HepG2 (cell line): ENCODE measurements around the gene IFIT2. TPM values are rescaled to one million over a fixed set of nuclear protein-coding genes. Genes with fewer than 3 reads are reported as not detected.

Experiments
- CHD4 ChIP-seq: fragments of 200-600 bp; sonication (generic); IDR thresholded peaks from 2 replicates; pipeline ENCODE4 v1.7.0; 2017; ENCODE audit warnings: mild to moderate bottlenecking, low read length, borderline replicate concordance
- ERF ChIP-seq: IDR thresholded peaks from 2 replicates; pipeline ENCODE4 v1.6.1; 2018; ENCODE audit warnings: missing biosample characterization, missing genetic modification reagents
- FOXK2 ChIP-seq: fragments of 450-650 bp; IDR thresholded peaks from 2 replicates; pipeline ENCODE4 v1.6.1; 2016
- GATAD1 ChIP-seq: IDR thresholded peaks from 2 replicates; pipeline ENCODE4 v1.6.1; 2016; ENCODE audit warnings: missing genetic modification reagents, missing compliant biosample characterization
- HDAC6 ChIP-seq: fragments of 200-600 bp; sonication (generic); IDR thresholded peaks from 2 replicates; pipeline ENCODE4 v1.7.0; 2017; ENCODE audit warnings: mild to moderate bottlenecking, antibody characterized with exemption, low read length, low read depth
- ISL2 ChIP-seq: sonication (generic); formaldehyde crosslinking; IDR thresholded peaks from 2 replicates; pipeline ENCODE4 v1.5.0; 2020; ENCODE audit warnings: missing genetic modification reagents
- MEF2D ChIP-seq: sonication (generic); formaldehyde crosslinking; IDR thresholded peaks from 2 replicates; pipeline ENCODE4 v1.5.1; 2020; ENCODE audit warnings: mild to moderate bottlenecking, missing genetic modification reagents
- NFYB ChIP-seq: sonication (generic); formaldehyde crosslinking; IDR thresholded peaks from 2 replicates; pipeline ENCODE4 v1.4.0; 2020; ENCODE audit warnings: missing genetic modification reagents
- NR2C2 ChIP-seq: sonication (generic); formaldehyde crosslinking; IDR thresholded peaks from 2 replicates; pipeline ENCODE4 v1.4.0; 2020; ENCODE audit warnings: missing genetic modification reagents, mild to moderate bottlenecking, moderate library complexity, borderline replicate concordance
- POLR2AphosphoS2 ChIP-seq: IDR thresholded peaks from 2 replicates; pipeline ENCODE4 v1.6.1; 2011; ENCODE audit warnings: low read depth, low read length, improper control_type of control experiment
- PRPF4 ChIP-seq: fragments of 200-400 bp; formaldehyde crosslinking; IDR thresholded peaks from 2 replicates; pipeline ENCODE4 v1.6.1; 2016; ENCODE audit warnings: low read length, low read depth; ENCODE audit not compliant: poor library complexity, severe bottlenecking
- RARA ChIP-seq: IDR thresholded peaks from 2 replicates; pipeline ENCODE4 v1.6.1; 2016; ENCODE audit warnings: missing genetic modification reagents, missing compliant biosample characterization
- TAF15 ChIP-seq: fragments of 200-400 bp; formaldehyde crosslinking; IDR thresholded peaks from one replicate; pipeline ENCODE4 v1.6.1; 2018; ENCODE audit warnings: mild to moderate bottlenecking, low read depth, low read length; ENCODE audit not compliant: poor library complexity, severe bottlenecking
- TOE1 ChIP-seq: sonication (generic); formaldehyde crosslinking; IDR thresholded peaks from 2 replicates; pipeline ENCODE4 v1.4.0; 2020; ENCODE audit warnings: mild to moderate bottlenecking, missing genetic modification reagents
- ZNF121 ChIP-seq: sonication (generic); formaldehyde crosslinking; IDR thresholded peaks from 2 replicates; pipeline ENCODE4 v1.5.0; 2020; ENCODE audit warnings: mild to moderate bottlenecking, missing genetic modification reagents
- ZNF260 ChIP-seq: sonication (generic); formaldehyde crosslinking; IDR thresholded peaks from 2 replicates; pipeline ENCODE4 v1.4.0; 2020; ENCODE audit warnings: missing genetic modification reagents, low read depth, mild to moderate bottlenecking, borderline replicate concordance
- ZNF567 ChIP-seq: sonication (generic); formaldehyde crosslinking; IDR thresholded peaks from 2 replicates; pipeline ENCODE4 v1.8.1; 2023; ENCODE audit warnings: mild to moderate bottlenecking, missing genetic modification reagents, borderline replicate concordance
- ZNF570 ChIP-seq: sonication (generic); formaldehyde crosslinking; IDR thresholded peaks from 2 replicates; pipeline ENCODE4 v1.4.0; 2020; ENCODE audit warnings: mild to moderate bottlenecking, missing genetic modification reagents, borderline replicate concordance
- ZNF788 ChIP-seq: sonication (generic); formaldehyde crosslinking; IDR thresholded peaks from 2 replicates; pipeline ENCODE4 v1.5.0; 2020; ENCODE audit warnings: mild to moderate bottlenecking, missing genetic modification reagents, borderline replicate concordance
- polyA plus RNA-seq, 8 experiments: library from polyadenylated mRNA; depleted of rRNA in 3 of 8; stranded (reverse) in 7 of 8; unstranded in 1 of 8; fragments of >200 nt; fragmentation: Illumina TruSeq in 4 of 8; extraction: Trizol in 4 of 8; gene quantifications; 2 replicates each; pipeline versions ENCODE4 v1.2.1 to v1.2.3, GENCODE V29; 2011 to 2016; ENCODE audit warnings: low read depth in 4 of 8, missing spikeins in 1 of 8, mixed read lengths in 1 of 8; ENCODE audit not compliant: insufficient read depth in 1 of 8
- total RNA-seq, 5 experiments: library from RNA; depleted of rRNA; stranded (reverse); fragments of >200 nt; fragmentation: Illumina TruSeq; extraction: Trizol; gene quantifications; 2 replicates each; pipeline ENCODE4 v1.2.3, GENCODE V29; 2016; ENCODE audit warnings: low read depth in 1 of 5
- TF ChIP-seq, protein P1 (sequence below), 2 experiments: sonication (generic) in 1 of 2; formaldehyde crosslinking in 1 of 2; IDR thresholded peaks; 2 replicates each; pipeline versions ENCODE4 v1.4.0 to v1.6.1; 2016 to 2020; ENCODE audit warnings: borderline replicate concordance in 1 of 2, low read depth in 1 of 2, mild to moderate bottlenecking in 1 of 2, missing genetic modification reagents in 1 of 2
- TF ChIP-seq, protein P2 (sequence below): sonication (generic); formaldehyde crosslinking; IDR thresholded peaks from 2 replicates; pipeline ENCODE4 v1.8.0; 2022; ENCODE audit warnings: mild to moderate bottlenecking, missing genetic modification reagents, moderate library complexity
- TF ChIP-seq, protein P3 (sequence below): sonication (generic); formaldehyde crosslinking; IDR thresholded peaks from 2 replicates; pipeline ENCODE4 v1.4.0; 2020; ENCODE audit warnings: missing genetic modification reagents
- TF ChIP-seq, protein P4 (sequence below): sonication (generic); formaldehyde crosslinking; IDR thresholded peaks from 2 replicates; pipeline ENCODE4 v1.5.0; 2020; ENCODE audit warnings: missing genetic modification reagents

Gene IFIT2
- total and polyA plus RNA-seq, 2 of the 13 experiments (the other 11 are each of a cell fraction or from before 2014, with no cell fraction given), result 0.04 to 0.15 TPM

DNA sequence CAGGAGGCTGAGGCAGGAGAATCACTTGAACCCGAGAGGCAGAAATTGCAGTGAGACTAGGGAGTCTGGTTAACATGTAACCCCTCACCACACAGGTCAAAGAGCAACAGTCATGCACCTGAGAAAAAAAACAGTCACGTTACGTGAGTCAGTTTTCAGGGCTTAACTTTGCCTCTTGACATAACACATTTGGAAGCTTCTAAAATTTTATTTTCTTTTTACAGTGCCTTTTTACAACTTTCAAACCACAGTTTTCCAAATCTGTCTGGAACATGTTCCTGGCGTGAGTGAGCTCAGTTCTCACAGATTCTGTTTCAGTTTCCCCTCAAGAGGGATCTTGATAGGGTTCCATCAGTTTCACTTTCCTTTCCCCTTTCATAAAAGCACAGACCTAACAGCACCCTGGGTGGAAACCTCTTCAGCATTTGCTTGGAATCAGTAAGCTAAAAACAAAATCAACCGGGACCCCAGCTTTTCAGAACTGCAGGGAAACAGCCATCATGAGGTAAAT lies 30.3 kb downstream of the IFIT2 start (continued):
- no peak for TF ChIP-seq TOE1 (CRISPR knock-in tag)
- TF ChIP-seq, protein P1, sequence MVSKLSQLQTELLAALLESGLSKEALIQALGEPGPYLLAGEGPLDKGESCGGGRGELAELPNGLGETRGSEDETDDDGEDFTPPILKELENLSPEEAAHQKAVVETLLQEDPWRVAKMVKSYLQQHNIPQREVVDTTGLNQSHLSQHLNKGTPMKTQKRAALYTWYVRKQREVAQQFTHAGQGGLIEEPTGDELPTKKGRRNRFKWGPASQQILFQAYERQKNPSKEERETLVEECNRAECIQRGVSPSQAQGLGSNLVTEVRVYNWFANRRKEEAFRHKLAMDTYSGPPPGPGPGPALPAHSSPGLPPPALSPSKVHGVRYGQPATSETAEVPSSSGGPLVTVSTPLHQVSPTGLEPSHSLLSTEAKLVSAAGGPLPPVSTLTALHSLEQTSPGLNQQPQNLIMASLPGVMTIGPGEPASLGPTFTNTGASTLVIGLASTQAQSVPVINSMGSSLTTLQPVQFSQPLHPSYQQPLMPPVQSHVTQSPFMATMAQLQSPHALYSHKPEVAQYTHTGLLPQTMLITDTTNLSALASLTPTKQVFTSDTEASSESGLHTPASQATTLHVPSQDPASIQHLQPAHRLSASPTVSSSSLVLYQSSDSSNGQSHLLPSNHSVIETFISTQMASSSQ (IDR thresholded peaks at IDR 0.05; ENCODE audit: low read depth), result peak; percentile 50; the same call in 1 of the 2 replicates
- TF ChIP-seq, protein P1 (CRISPR knock-in tag; IDR thresholded peaks at IDR 0.05; ENCODE audit: borderline replicate concordance), result peak; percentile 66; the same call in 1 of the 2 replicates
- TF ChIP-seq ERF (CRISPR knock-in tag), result peak; percentile 33; the same call in 1 of the 2 replicates
- TF ChIP-seq TAF15, result no peak
- TF ChIP-seq PRPF4, result no peak
- TF ChIP-seq ZNF570, result no peak
- no peak; the same call in 1 of the 2 replicates for TF ChIP-seq ZNF788 (CRISPR knock-in tag)
- TF ChIP-seq, protein P2, sequence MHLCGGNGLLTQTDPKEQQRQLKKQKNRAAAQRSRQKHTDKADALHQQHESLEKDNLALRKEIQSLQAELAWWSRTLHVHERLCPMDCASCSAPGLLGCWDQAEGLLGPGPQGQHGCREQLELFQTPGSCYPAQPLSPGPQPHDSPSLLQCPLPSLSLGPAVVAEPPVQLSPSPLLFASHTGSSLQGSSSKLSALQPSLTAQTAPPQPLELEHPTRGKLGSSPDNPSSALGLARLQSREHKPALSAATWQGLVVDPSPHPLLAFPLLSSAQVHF (CRISPR knock-in tag), result no peak
- no peak for TF ChIP-seq POLR2AphosphoS2
- no peak for TF ChIP-seq ZNF121
- no peak for TF ChIP-seq FOXK2
- no peak for TF ChIP-seq GATAD1
- peak; percentile 45; the same call in 1 of the 2 replicates for TF ChIP-seq RARA (CRISPR knock-in tag)
- TF ChIP-seq HDAC6, result no peak
- no peak for TF ChIP-seq ZNF260
- TF ChIP-seq, protein P3, sequence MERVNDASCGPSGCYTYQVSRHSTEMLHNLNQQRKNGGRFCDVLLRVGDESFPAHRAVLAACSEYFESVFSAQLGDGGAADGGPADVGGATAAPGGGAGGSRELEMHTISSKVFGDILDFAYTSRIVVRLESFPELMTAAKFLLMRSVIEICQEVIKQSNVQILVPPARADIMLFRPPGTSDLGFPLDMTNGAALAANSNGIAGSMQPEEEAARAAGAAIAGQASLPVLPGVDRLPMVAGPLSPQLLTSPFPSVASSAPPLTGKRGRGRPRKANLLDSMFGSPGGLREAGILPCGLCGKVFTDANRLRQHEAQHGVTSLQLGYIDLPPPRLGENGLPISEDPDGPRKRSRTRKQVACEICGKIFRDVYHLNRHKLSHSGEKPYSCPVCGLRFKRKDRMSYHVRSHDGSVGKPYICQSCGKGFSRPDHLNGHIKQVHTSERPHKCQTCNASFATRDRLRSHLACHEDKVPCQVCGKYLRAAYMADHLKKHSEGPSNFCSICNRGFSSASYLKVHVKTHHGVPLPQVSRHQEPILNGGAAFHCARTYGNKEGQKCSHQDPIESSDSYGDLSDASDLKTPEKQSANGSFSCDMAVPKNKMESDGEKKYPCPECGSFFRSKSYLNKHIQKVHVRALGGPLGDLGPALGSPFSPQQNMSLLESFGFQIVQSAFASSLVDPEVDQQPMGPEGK, result peak; percentile 34; the same call in 1 of the 2 replicates
- peak; percentile 90 for TF ChIP-seq NR2C2 (CRISPR knock-in tag)
- no peak for TF ChIP-seq CHD4
- no peak for TF ChIP-seq NFYB
- TF ChIP-seq, protein P4, sequence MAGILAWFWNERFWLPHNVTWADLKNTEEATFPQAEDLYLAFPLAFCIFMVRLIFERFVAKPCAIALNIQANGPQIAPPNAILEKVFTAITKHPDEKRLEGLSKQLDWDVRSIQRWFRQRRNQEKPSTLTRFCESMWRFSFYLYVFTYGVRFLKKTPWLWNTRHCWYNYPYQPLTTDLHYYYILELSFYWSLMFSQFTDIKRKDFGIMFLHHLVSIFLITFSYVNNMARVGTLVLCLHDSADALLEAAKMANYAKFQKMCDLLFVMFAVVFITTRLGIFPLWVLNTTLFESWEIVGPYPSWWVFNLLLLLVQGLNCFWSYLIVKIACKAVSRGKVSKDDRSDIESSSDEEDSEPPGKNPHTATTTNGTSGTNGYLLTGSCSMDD, result no peak
- no peak for TF ChIP-seq ZNF567 (CRISPR knock-in tag)
- no peak; the same call in 1 of the 2 replicates for TF ChIP-seq ISL2 (CRISPR knock-in tag)
- no peak for TF ChIP-seq MEF2D (CRISPR knock-in tag)
